Measurements from ENCODE around the gene ISLR. TPM values are rescaled to one million over a fixed set of nuclear protein-coding genes. Genes with fewer than 3 reads are reported as not detected.

Gene ISLR
- total RNA-seq: 10 to 100 TPM in 4 of 5 donors, 1 to 10 TPM in 1; 8.4 to 44.6 (median 28.6) TPM
- 1 to 10 TPM; 3.5 to 9.0 (median 3.6) TPM for polyA plus RNA-seq
- long read RNA-seq, donor 1, transcript ISLR-201 (2 exons, 2,371 nt): major isoform, 8 of 11 reads
- long read RNA-seq, donor 1, partial matches to known transcripts: 0 of 11 reads
- long read RNA-seq, donor 1, other reads (novel, unspliced or antisense): 0 of 11 reads
- long read RNA-seq, donor 2, transcript ISLR-201 (2 exons, 2,371 nt): major isoform, 9 of 18 reads
- long read RNA-seq, donor 2, transcript ISLR-202 (2 exons, 2,175 nt): major isoform, 9 of 18 reads
- long read RNA-seq, donor 2, partial matches to known transcripts: 0 of 18 reads
- long read RNA-seq, donor 2, other reads (novel, unspliced or antisense): 0 of 18 reads
- long read RNA-seq, donor 3, transcript ISLR-201 (2 exons, 2,371 nt): major isoform, 7 of 8 reads
- long read RNA-seq, donor 3, partial matches to known transcripts: 0 of 8 reads
- long read RNA-seq, donor 3, other reads (novel, unspliced or antisense): 0 of 8 reads
- long read RNA-seq, donor 4: 0 reads
- long read RNA-seq, donor 5, transcript ISLR-202 (2 exons, 2,175 nt): minor isoform, 11 of 48 reads
- long read RNA-seq, donor 5, transcript ISLR-201 (2 exons, 2,371 nt): major isoform, 37 of 48 reads
- long read RNA-seq, donor 5, partial matches to known transcripts: 0 of 48 reads
- long read RNA-seq, donor 5, other reads (novel, unspliced or antisense): 0 of 48 reads
- long read RNA-seq, donor 6, transcript ISLR-202 (2 exons, 2,175 nt): minor isoform, 6 of 28 reads
- long read RNA-seq, donor 6, transcript ISLR-201 (2 exons, 2,371 nt): major isoform, 22 of 28 reads
- long read RNA-seq, donor 6, partial matches to known transcripts: 0 of 28 reads
- long read RNA-seq, donor 6, other reads (novel, unspliced or antisense): 0 of 28 reads
- long read RNA-seq, donor 7, transcript ISLR-202 (2 exons, 2,175 nt): minor isoform, 10 of 41 reads
- long read RNA-seq, donor 7, transcript ISLR-201 (2 exons, 2,371 nt): major isoform, 31 of 41 reads
- long read RNA-seq, donor 7, partial matches to known transcripts: 0 of 41 reads
- long read RNA-seq, donor 7, other reads (novel, unspliced or antisense): 0 of 41 reads
- long read RNA-seq, donor 8, transcript ISLR-201 (2 exons, 2,371 nt): major isoform, 8 of 20 reads
- long read RNA-seq, donor 8, transcript ISLR-202 (2 exons, 2,175 nt): minor isoform, 7 of 20 reads
- long read RNA-seq, donor 8, partial matches to known transcripts: 5 of 20 reads
- long read RNA-seq, donor 8, other reads (novel, unspliced or antisense): 0 of 20 reads
- long read RNA-seq, donor 9, transcript ISLR-201 (2 exons, 2,371 nt): major isoform, 14 of 124 reads
- long read RNA-seq, donor 9, partial matches to known transcripts: 106 of 124 reads
- long read RNA-seq, donor 9, other reads (novel, unspliced or antisense): 0 of 124 reads
- long read RNA-seq, donor 10, partial matches to known transcripts: 0 of 5 reads
- long read RNA-seq, donor 10, other reads (novel, unspliced or antisense): 0 of 5 reads

- WGBS, 5 donors: 31 to 57% (median 51%) methylated on average over 20 of the region's 20 CpGs
- DNase-seq: peak in 1 of 2 donors; percentile 89
- peak within 1 kb of the TSS; percentile 22 to 80 (median 61) for H3K27ac ChIP-seq
- peaks cover 7 to 63% (median 40%) of the 10 kb centered on the region in 4 donors for H3K4me1 ChIP-seq
- H3K27me3 ChIP-seq: peaks cover 0 to 3% (median 0%) of the 10 kb centered on the region in 3 donors
- no peaks in the 10 kb centered on the region for H3K9me3 ChIP-seq
- TF ChIP-seq POLR2AphosphoS5 (IDR thresholded peaks at IDR 0.05) (peak in 1 of 3 donors; percentile 30), POLR2A (IDR thresholded peaks at IDR 0.05) (no peak), CTCF (IDR thresholded peaks at IDR 0.05) (no peak), EP300 (IDR thresholded peaks at IDR 0.05) (no peak)
- H3K36me3 ChIP-seq: peaks cover 0 to 10% (median 0%) of the 10 kb centered on the region in 4 donors
- intact Hi-C loops (cut with DNase I; ENCODE audit: low total_unique reads): no loop called here
- H3K4me3 ChIP-seq: peak within 1 kb of the TSS; percentile 31 to 40 (median 36)
Measured at GRCh38 chr15:74173380-74174218, at the start of gene ISLR. ISLR (plus strand) TSS chr15:74173710; CDS start chr15:74174859, 1,149 bp downstream.

GRCh38 chr15:74124196-74124595 lies 49.3 kb upstream of the ISLR start:
- DNase-seq: no peak
- intact Hi-C loops (cut with DNase I; ENCODE audit: low total_unique reads): no loop called here
- no peak for TF ChIP-seq CTCF (IDR thresholded peaks at IDR 0.05)
- TF ChIP-seq POLR2A (IDR thresholded peaks at IDR 0.05): no peak
- TF ChIP-seq POLR2AphosphoS5 (IDR thresholded peaks at IDR 0.05): no peak
- TF ChIP-seq EP300 (IDR thresholded peaks at IDR 0.05): no peak
- peaks cover 10 to 97% (median 52%) of the 10 kb centered on the region in 3 donors for H3K27me3 ChIP-seq
- peaks cover 20 to 21% (median 20%) of the 10 kb centered on the region in 4 donors for H3K4me1 ChIP-seq
- H3K4me3 ChIP-seq: no peak overlapping the region
- no peak overlapping the region for H3K27ac ChIP-seq
- H3K9me3 ChIP-seq: no peaks in the 10 kb centered on the region
- no peaks in the 10 kb centered on the region for H3K36me3 ChIP-seq
- 52 to 75% (median 57%) methylated on average over 2 to 3 of the region's 3 CpGs for WGBS, 5 donors

- no peak for DNase-seq
- H3K36me3 ChIP-seq: no peaks in the 10 kb centered on the region
- no peak overlapping the region for H3K4me3 ChIP-seq
- intact Hi-C loops (cut with DNase I; ENCODE audit: low total_unique reads): loop anchor here (5.0 kb wide), 2 partner anchors 183 to 198 kb away; no protein-coding TSS in a partner anchor
- H3K4me1 ChIP-seq: peaks cover 25 to 27% (median 26%) of the 10 kb centered on the region in 4 donors
- no peak for TF ChIP-seq POLR2A (IDR thresholded peaks at IDR 0.05)
- TF ChIP-seq POLR2AphosphoS5 (IDR thresholded peaks at IDR 0.05): no peak
- H3K27me3 ChIP-seq: peaks cover 16 to 100% (median 58%) of the 10 kb centered on the region in 3 donors
- no peak overlapping the region for H3K27ac ChIP-seq
- 62 to 67% (median 64%) methylated on average over 7 of the region's 7 CpGs for WGBS, 5 donors
- no peaks in the 10 kb centered on the region for H3K9me3 ChIP-seq
Measured at GRCh38 chr15:74124759-74125158, 48.8 kb upstream of the ISLR start.
